Pulmonary artery endothelial cell (primary cell): ENCODE measurements around the gene OCIAD1. TPM values are rescaled to one million over a fixed set of nuclear protein-coding genes. Genes with fewer than 3 reads are reported as not detected.

Experiments
- total RNA-seq: library from RNA; depleted of rRNA; stranded (reverse); fragments of >200 nt; gene quantifications from 2 replicates; pipeline ENCODE4 v1.2.3, GENCODE V29; 2014

The OCIAD1 gene
- total RNA-seq, 1 donor from 2014 or later, result 59.4 TPM

Other genes starting within 250 kb of the OCIAD1 start
- gene FRYL, start 50.8 kb upstream of the OCIAD1 start, total RNA-seq, result 90.3 and 137 TPM in 2 replicates
- gene OCIAD2, start 75.7 kb downstream of the OCIAD1 start, total RNA-seq, result 152 and 206 TPM in 2 replicates
- gene CWH43, start 155.2 kb downstream of the OCIAD1 start, total RNA-seq, result not detected in 2 replicates